MM.1S (cell line): ENCODE results near the gene NAA80.

Source experiments
- DNase-seq: peaks from one replicate; pipeline ENCODE4 v3.0.0-alpha.2; 2015
- H2AFZ ChIP-seq: fragments of 300-600 bp; sonication (generic); 2 replicates; pipeline ENCODE4 v1.6.0; 2016; ENCODE audit warnings: antibody characterized with exemption, low read length
- H3F3A ChIP-seq: fragments of 300-600 bp; sonication (generic); 2 replicates; pipeline ENCODE4 v1.6.1; 2016; ENCODE audit warnings: mild to moderate bottlenecking, antibody characterized with exemption, low read length, moderate library complexity, mixed read lengths; ENCODE audit not compliant: insufficient read depth
- H3K27ac ChIP-seq: fragments of 300-600 bp; sonication (generic); 2 replicates; pipeline ENCODE4 v1.5.1; 2016; ENCODE audit warnings: mild to moderate bottlenecking, low read length
- H3K27me3 ChIP-seq: fragments of 300-600 bp; sonication (generic); replicated peaks from 2 replicates; pipeline ENCODE4 v1.6.0; 2016; ENCODE audit warnings: low read length; ENCODE audit not compliant: insufficient read depth
- H3K36me3 ChIP-seq: fragments of 300-600 bp; sonication (generic); replicated peaks from 2 replicates; pipeline ENCODE4 v1.6.1; 2016; ENCODE audit warnings: mild to moderate bottlenecking, low read length, mixed read lengths; ENCODE audit not compliant: insufficient read depth
- H3K4me1 ChIP-seq: fragments of 300-600 bp; sonication (generic); 2 replicates; pipeline ENCODE4 v1.6.1; 2016; ENCODE audit warnings: low read length, mixed read lengths
- H3K4me2 ChIP-seq: fragments of 300-600 bp; sonication (generic); 2 replicates; pipeline ENCODE4 v1.6.0; 2016; ENCODE audit warnings: low read depth, low read length
- H3K4me3 ChIP-seq: fragments of 300-600 bp; sonication (generic); 2 replicates; pipeline ENCODE4 v1.5.1; 2016; ENCODE audit warnings: low read length, mixed read lengths
- H3K79me2 ChIP-seq: fragments of 300-600 bp; sonication (generic); 2 replicates; pipeline ENCODE4 v1.6.1; 2016; ENCODE audit warnings: mixed run types, low read length, mixed read lengths
- H3K9ac ChIP-seq: fragments of 300-600 bp; sonication (generic); 2 replicates; pipeline ENCODE4 v1.6.1; 2016; ENCODE audit warnings: low read length, mixed read lengths
- H3K9me2 ChIP-seq: fragments of 300-600 bp; sonication (generic); replicated peaks from 2 replicates; pipeline ENCODE4 v1.6.1; 2016; ENCODE audit warnings: mild to moderate bottlenecking, low read length, mixed read lengths; ENCODE audit not compliant: insufficient read depth
- H3K9me3 ChIP-seq: fragments of 300-600 bp; sonication (generic); replicated peaks from 2 replicates; pipeline ENCODE4 v1.6.1; 2016; ENCODE audit warnings: mild to moderate bottlenecking, low read length, mixed read lengths; ENCODE audit not compliant: insufficient read depth
- H4K20me1 ChIP-seq: fragments of 300-600 bp; sonication (generic); 2 replicates; pipeline ENCODE4 v1.6.1; 2016; ENCODE audit warnings: mild to moderate bottlenecking, low read length, moderate library complexity, mixed read lengths; ENCODE audit not compliant: insufficient read depth
- EZH2 ChIP-seq: fragments of 300-600 bp; sonication (generic); optimal IDR thresholded peaks from 2 replicates; pipeline ENCODE3; 2017; ENCODE audit warnings: low read depth, mild to moderate bottlenecking, antibody characterized with exemption, low read length, mixed read lengths
- EZH2phosphoT487 ChIP-seq: fragments of 300-600 bp; sonication (generic); IDR thresholded peaks from 2 replicates; pipeline ENCODE4 v1.6.1; 2018; ENCODE audit warnings: antibody characterized with exemption, low read length
- TF ChIP-seq, protein P1 (sequence below): fragments of 300-600 bp; sonication (generic); IDR thresholded peaks from 2 replicates; pipeline ENCODE4 v1.5.1; 2016; ENCODE audit warnings: antibody characterized with exemption, low read length, mixed read lengths

NAA80 gene

DNA sequence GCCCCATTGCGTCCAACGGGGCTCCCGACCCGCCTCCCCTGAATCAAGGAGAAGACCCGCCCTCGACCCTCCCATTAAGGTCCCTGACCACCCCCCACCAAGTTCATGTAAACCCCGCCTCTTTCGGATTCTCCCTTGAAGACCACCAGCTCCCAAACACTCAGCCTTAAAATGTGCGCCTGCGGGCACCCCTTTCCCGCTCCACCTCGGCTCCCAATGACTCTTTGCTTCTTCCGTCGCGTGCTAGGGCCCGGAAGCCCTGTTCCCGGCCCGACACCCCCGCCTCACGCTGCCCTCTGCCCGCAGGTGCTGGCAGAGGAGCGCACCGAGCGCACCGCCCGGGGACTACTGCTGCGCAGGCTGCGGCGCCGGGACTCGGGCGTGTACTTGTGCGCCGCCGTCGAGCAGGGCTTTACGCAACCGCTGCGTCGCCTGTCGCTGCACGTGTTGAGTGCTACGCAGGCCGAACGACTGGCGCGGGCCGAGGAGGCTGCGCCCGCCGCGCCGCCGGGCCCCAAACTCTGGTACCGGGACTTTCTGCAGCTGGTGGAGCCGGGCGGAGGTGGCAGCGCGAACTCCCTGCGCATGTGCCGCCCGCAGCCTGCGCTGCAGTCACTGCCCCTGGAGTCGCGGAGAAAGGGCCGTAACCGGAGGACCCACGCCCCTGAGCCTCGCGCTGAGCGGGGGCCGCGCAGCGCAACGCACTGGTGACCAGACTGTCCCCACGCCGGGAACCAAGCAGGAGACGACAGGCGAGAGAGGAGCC is 23.0 kb downstream of the NAA80 start:
- Histone ChIP-seq H3F3A (no peaks in the 10 kb centered on the region), H3K9me2 (no peaks in the 10 kb centered on the region), H3K79me2 (no peaks in the 10 kb centered on the region), H3K9me3 (no peaks in the 10 kb centered on the region), H3K27me3 (peaks cover 66% of the 10 kb centered on the region), H3K9ac (no peak overlapping the region), H2AFZ (no peak overlapping the region), H3K36me3 (no peaks in the 10 kb centered on the region), H3K4me2 (no peak overlapping the region), H3K4me3 (no peak overlapping the region), H3K27ac (no peak overlapping the region), H3K4me1 (peaks cover 13% of the 10 kb centered on the region; the same call in 1 of the 2 replicates), H4K20me1 (no peaks in the 10 kb centered on the region)
- no peak for TF ChIP-seq EZH2phosphoT487
- TF ChIP-seq EZH2, result no peak
- TF ChIP-seq, protein P1, sequence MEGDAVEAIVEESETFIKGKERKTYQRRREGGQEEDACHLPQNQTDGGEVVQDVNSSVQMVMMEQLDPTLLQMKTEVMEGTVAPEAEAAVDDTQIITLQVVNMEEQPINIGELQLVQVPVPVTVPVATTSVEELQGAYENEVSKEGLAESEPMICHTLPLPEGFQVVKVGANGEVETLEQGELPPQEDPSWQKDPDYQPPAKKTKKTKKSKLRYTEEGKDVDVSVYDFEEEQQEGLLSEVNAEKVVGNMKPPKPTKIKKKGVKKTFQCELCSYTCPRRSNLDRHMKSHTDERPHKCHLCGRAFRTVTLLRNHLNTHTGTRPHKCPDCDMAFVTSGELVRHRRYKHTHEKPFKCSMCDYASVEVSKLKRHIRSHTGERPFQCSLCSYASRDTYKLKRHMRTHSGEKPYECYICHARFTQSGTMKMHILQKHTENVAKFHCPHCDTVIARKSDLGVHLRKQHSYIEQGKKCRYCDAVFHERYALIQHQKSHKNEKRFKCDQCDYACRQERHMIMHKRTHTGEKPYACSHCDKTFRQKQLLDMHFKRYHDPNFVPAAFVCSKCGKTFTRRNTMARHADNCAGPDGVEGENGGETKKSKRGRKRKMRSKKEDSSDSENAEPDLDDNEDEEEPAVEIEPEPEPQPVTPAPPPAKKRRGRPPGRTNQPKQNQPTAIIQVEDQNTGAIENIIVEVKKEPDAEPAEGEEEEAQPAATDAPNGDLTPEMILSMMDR, result no peak
- no peak for DNase-seq

DNA sequence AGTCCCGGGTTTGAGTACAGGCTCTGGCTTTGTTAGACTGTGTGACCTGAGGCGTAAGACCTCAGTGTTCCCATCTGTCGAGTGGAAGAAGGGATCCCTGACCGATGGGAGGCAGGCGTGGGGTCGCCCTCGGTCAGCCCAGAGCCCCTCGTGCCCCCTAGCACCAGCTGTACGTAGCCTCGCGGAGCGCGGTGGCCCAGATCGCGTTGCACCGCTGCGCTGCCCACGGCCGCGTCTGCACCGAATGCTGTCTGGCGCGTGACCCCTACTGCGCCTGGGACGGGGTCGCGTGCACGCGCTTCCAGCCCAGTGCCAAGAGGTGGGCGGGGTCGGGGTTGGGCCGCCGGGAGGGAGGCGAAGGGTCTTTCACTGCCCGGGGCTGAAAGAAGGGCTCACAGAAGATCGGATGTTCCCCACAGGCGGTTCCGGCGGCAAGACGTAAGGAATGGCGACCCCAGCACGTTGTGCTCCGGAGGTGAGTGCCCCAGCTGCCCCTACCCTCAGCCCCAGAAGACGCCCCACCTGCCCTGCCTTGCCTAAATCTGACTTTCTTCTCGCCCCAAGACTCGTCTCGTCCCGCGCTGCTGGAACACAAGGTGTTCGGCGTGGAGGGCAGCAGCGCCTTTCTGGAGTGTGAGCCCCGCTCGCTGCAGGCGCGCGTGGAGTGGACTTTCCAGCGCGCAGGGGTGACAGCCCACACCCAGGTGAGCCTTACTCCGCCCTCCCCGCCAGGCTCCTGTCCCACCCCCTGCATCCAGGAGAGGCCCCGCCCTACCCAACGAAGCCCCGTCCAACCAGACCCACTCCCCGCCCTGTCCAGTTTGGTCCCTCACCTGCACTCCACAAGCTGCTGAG is 23.8 kb downstream of the NAA80 start:
- no peak for DNase-seq
- no peak overlapping the region for H3K4me3 ChIP-seq
- TF ChIP-seq EZH2phosphoT487 (0 out of 2 replicates have a peak, but pooled peaks have one; percentile 19), EZH2 (no peak)
- TF ChIP-seq, protein P1, result no peak
- H3K4me2 ChIP-seq, result no peak overlapping the region
- H3K4me1 ChIP-seq, result peaks cover 13% of the 10 kb centered on the region; the same call in 1 of the 2 replicates
- peaks cover 74% of the 10 kb centered on the region for H3K27me3 ChIP-seq
- no peak overlapping the region for H3K9ac ChIP-seq
- H3K27ac ChIP-seq, result no peak overlapping the region
- no peaks in the 10 kb centered on the region for H3K9me2 ChIP-seq
- no peaks in the 10 kb centered on the region for H4K20me1 ChIP-seq
- no peaks in the 10 kb centered on the region for H3K9me3 ChIP-seq
- no peaks in the 10 kb centered on the region for H3K36me3 ChIP-seq
- no peaks in the 10 kb centered on the region for H3K79me2 ChIP-seq
- no peak overlapping the region for H2AFZ ChIP-seq
- no peaks in the 10 kb centered on the region for H3F3A ChIP-seq

DNA sequence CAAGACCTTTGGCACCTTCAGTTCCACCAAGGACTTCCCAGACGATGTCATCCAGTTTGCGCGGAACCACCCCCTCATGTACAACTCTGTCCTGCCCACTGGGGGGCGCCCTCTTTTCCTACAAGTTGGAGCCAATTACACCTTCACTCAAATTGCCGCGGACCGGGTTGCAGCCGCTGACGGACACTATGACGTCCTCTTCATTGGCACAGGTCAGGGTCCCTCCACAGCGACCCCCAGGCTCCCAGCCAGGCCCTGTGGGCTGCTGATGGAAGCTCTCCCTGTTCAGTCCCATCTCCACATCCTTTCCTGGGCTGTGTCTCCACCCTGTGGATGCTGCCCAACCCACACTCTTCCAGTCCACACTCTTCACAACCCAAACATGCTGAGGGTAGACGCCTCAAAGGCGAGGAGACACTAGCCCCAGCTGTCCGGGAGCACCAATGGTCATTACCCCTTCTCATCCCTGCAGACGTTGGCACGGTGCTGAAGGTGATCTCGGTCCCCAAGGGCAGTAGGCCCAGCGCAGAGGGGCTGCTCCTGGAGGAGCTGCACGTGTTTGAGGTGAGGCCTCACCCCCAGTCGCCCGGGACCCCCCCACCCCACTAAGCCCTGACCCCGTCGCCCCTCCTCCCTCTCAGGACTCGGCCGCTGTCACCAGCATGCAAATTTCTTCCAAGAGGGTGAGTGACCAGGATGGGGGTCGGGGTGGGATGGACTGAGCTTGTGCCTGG is 24.7 kb downstream of the NAA80 start:
- peak; percentile 69 for DNase-seq
- Histone ChIP-seq H3K27ac (no peak overlapping the region), H3K79me2 (no peaks in the 10 kb centered on the region), H3K9ac (no peak overlapping the region), H4K20me1 (no peaks in the 10 kb centered on the region), H3K4me1 (peaks cover 13% of the 10 kb centered on the region; the same call in 1 of the 2 replicates), H3K4me3 (no peak overlapping the region), H3K9me3 (no peaks in the 10 kb centered on the region), H3K27me3 (peaks cover 81% of the 10 kb centered on the region), H3K36me3 (no peaks in the 10 kb centered on the region), H3K9me2 (no peaks in the 10 kb centered on the region), H3K4me2 (peak overlapping the region; percentile 1; the same call in 1 of the 2 replicates), H2AFZ (no peak overlapping the region), H3F3A (no peaks in the 10 kb centered on the region)
- TF ChIP-seq EZH2, result no peak
- TF ChIP-seq, protein P1, result peak; percentile 83
